NCI-H1436 treated with DMSO at 0.1 percent for 48 hours (cell line): ENCODE measurements around the gene NTHL1.
"Not testable (repeated sequence)": the region's sequence is repeated elsewhere in the genome, so short reads cannot be mapped to it uniquely, and the experiment has no call there.

Experiments used
- DNase-seq: peaks from one replicate; lab custom pipeline; 2025; lab: John Stamatoyannopoulos, UW

NTHL1 gene

GRCh38 chr16:2028146-2028545, 19.5 kb downstream of the NTHL1 start:
- no peak for DNase-seq

DNA sequence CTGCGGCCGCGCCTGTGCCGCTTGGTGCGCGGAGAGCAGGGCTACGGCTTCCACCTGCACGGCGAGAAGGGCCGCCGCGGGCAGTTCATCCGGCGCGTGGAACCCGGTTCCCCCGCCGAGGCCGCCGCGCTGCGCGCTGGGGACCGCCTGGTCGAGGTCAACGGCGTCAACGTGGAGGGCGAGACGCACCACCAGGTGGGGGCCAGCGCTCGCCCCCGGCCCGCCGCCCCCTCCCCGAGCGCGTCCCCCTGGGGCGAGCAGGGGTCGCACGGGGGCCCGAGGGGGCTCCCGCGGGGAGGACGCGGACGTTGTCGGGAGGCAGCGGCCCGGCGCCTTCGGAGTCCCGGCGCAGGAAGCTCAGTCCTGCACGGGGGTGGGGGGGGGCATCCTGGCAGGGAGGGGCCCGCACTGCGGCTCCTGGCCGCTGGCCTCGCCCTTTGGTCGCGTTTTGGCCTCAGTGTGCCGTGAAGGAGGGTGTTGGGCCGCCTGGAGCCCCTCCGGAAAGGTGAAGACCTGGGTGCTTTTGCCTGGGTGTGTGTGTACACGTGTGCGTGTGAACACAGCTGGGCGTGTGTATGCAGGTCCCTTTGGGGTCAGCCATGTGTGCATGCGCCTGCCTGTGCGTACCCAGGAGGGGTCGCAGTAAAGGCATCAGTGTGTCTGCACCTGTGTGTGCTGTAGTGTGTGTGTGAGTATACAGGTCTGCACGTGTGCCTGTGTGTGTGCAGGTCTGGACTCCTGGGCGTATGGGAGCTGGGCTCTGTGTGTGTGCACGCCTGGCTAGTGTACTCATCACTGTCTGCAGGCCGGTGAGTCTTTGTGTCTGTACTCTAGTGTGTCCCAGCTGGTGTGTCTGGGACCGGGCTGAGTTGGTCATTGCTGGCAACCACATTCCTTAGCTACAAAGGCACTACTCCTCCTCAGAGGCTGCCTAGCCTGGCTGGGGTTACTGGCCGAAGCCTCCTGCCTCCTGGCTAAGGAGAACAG, 20.3 kb downstream of the NTHL1 start:
- DNase-seq = no peak

- no peak for DNase-seq
These were observed 21.1 kb downstream of the NTHL1 start, which contains the start of gene NHERF2 for GRCh38 chr16:2026461-2027023. Gene NHERF2 (plus strand): TSS chr16:2026902. CDS start chr16:2027006, 104 bp downstream.

DNA sequence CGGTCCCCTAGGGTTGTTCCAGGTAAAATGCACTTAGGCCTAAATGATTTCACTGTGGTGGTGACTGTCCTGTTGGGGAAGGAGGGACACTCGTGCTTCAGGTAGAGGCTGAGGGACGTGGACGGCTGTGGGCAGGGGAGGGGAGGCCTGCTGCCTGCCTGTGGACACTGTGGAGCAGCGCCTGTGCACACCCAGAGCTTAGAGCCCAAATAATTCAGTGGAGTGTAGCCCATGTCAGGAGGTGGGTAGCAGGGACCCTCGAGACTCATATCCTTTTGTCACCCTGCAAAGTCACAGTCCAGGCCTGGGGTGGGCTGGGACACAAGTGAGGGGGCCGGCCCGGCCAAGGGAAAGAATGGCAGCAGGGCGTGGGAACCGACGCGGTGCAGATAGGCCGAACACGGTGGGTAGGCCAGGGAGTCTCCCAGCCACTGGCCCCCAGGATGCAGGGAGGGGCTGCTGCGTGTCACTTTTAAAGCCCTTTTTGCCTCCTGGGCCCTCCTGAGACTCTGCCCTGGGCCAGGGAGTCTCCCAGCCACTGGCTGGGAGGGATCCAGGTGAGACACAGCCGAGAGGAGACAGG, 21.7 kb downstream of the NTHL1 start:
- no peak for DNase-seq

- DNase-seq = no peak
These were observed 22.4 kb downstream of the NTHL1 start for GRCh38 chr16:2025251-2025650.

- no peak for DNase-seq
These were observed 23.6 kb downstream of the NTHL1 start for GRCh38 chr16:2024032-2024420.

DNA sequence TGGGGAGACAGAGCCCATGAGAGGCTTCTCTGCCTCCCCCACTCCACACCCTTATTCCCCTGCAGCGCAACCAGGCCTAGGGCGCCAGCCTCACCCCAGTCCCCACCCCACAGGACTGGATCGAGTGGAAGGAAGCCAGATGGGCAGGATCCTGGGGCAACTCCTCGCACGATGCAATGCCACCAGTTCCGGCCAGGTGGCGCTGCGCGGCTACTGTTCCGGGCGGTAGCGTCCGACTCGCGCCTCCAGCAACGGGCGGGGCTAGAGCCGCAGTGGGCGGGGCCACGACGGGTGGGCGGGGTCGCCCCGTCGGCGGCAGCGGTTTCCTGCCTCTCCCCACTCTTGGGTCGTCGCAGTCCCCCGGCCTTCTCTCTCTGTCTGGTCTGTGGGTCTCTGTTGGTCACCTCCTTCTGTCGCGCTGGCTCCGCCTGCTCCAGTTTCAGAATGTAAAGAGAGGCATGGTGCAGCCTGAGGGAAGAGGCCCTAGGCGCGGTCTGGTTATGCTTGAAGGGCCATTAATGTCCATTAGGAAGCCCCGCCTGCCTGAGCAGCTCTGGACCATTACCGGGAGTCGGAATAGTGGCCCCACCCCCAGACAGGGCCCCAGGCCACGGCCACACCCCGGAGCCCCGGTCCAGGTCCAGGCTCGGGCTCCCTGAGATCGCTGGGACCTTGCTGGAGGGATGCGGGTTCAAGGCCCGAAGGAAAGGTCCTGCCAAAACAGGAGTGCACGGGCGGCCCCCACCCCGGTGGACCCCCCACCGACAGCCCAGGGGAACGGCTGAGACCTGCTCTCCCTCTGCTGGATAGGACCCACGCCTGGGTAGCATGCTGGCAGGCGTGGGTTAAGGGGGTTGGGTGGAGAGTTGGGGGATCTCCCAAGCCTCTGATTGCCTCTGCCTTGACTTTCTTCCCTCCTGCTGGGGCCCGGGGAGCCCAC, 24.3 kb downstream of the NTHL1 start:
- DNase-seq = no peak

- DNase-seq = no peak
These were observed 24.9 kb downstream of the NTHL1 start for GRCh38 chr16:2022723-2023091.

GRCh38 chr16:2019921-2020831, 27.5 kb downstream of the NTHL1 start:
- no peak for DNase-seq

DNA sequence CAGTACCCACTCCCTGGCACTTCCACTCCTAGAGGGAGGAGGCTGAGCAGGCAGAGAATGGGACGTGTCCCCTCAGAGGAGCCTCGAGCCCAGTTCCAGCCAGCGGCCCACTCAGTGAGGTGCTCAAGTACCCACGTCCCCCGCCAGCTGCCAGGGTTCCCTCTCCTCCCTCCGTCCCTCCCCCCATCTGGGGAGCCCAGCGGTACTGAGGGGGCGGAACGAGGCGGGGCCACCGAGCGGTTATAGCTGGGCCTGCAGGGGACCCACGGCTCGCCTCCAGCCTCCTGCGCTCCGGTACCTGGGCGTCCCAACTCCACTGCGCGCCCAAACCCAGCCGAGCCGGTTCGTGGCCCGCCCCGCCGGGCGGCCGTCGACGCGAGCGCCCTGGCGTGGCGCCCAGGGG, 28.1 kb downstream of the NTHL1 start, which contains the start of gene NPW:
NPW (plus strand) TSS at position 268 of the 403 bp plus-strand sequence.
- no peak for DNase-seq

GRCh38 chr16:2016407-2016922, 31.2 kb downstream of the NTHL1 start:
- no peak for DNase-seq

DNA sequence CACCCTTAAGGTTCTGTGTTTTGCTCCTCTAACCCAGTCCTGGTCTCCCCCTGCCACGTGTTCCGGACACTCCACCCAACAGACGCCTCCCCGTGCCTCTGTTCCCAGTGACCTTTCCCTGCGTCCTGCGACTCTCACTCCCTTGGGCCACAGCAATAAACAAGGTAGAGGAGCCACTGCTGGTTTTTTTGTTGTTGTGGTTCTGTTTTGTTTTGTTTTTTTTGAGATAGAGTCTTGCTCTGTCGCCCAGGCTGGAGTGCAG, 31.8 kb downstream of the NTHL1 start:
- DNase-seq = no peak

DNA sequence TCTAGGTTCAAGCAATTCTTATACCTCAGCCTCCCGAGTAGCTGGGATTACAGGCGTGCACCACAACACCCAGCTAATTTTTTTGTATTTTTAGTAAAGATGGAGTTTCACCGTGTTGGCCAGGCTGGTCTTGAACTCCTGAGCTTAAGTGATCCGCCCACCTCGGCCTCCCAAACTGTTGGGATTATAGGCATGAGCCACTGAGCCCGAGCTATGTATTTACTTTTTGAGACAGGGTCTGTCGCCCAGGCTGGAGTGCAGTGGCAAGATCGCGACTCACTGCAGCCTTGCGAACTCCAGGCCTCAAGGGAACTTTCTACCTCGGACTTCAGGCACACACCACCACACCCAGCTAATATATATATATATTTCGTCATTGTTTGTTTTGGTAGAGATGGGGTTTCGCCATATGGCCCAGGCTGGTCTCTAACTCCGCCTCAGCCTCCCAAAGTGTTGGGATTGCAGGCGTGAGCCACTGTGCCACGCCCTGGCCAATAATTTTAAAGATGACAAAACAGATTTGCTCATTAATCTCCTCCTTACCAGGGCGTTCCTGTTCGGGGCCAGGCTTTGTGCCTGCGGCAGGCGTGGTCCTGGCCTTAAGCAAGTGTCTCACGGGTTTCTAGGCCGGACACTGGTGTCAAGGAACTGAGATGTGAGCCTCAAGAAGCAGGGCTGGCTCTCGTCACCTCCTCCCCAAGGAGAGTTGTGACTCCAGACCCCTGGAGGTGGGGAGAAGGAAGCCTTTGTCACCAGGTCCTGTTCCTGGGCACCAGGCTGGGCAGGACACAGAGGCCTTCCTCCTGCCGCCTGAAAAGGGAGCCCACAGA, 32.3 kb downstream of the NTHL1 start:
- DNase-seq = no peak

DNA sequence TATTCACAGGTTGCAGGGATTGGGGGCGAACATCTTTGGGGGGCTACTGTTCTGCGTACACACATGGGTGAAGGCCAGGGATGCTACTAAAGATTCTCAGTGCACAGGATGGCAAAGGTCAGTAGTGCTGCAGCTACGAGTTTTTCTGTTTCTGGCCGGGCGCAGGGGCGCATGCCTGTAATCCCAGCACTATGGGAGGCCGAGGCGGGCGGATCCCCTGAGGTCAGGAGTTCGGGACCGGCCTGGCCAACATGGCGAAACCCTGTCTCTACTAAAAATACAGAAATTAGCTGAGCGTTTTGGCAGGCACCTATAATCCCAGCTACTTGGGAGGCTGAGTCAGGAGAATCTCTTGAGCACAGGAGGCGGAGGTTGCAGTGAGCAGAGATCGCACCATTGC, 34.1 kb downstream of the NTHL1 start:
- DNase-seq = no peak

- not testable (repeated sequence) for DNase-seq
These were observed 35.9 kb downstream of the NTHL1 start for GRCh38 chr16:2011726-2012125.

DNA sequence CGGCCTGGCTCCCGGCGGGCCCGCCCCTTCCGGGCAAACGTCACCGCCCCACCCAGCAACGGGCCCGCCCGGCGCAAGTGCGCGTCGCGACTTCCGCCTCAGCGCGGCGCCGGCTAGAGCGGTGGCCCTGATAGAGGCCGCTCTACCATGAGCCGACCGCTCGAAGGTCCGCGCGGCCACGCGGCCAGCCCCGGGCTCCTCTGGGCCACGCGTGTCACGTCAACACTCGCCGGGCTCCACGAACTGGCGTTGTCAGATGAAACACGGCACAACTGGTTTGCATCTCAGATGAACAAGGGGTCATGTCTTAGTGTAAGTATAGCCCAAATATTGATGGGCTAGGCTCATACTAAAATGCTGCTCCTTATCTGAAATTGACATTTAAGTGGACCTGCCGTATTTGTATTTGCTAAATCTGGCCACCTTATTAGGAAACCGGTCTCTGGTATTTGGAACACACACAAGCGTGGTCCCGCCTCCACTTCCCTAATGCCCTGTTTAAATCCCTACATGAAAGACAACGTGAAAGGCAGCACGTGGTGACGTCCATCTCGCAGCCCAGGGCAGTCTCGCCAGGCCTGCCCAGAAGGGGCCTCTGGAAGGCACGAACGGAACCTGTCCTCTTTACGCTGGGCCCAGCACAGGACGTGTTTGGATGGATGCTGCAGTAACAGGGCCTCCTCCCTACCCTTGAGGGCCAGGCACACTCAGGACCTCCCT, 37.7 kb downstream of the NTHL1 start, which contains the start of gene ZNF598:
ZNF598 (minus strand) TSS at position 31 of the 720 bp plus-strand sequence.
- DNase-seq = no peak

DNA sequence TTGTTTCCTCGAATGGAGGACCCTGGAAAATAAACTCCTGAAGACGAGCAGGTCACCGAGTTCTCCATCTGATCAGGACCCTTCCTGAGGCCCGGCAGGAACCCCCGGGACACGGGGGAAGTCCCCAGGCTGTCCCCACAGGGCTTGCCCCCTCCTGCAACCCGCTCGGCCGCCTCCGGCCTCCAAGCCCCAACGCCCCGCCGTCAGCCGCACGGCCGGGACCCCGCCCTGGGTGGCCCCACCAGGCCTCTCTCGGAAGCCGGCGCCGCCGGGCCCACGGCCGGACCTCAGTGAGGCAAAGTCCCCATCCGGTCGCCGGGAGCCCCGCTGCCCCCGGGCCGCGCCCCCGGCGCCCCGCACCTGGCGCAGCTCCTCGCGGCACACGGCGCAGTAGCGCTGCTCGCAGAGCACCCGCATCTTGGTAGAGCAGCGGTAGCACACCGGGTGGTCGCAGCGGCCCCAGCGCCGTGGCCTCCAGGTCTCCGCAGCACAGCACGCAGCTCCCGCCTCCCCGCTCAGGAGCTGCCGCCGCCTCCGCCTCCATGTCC, 38.4 kb downstream of the NTHL1 start:
- DNase-seq = no peak

DNA sequence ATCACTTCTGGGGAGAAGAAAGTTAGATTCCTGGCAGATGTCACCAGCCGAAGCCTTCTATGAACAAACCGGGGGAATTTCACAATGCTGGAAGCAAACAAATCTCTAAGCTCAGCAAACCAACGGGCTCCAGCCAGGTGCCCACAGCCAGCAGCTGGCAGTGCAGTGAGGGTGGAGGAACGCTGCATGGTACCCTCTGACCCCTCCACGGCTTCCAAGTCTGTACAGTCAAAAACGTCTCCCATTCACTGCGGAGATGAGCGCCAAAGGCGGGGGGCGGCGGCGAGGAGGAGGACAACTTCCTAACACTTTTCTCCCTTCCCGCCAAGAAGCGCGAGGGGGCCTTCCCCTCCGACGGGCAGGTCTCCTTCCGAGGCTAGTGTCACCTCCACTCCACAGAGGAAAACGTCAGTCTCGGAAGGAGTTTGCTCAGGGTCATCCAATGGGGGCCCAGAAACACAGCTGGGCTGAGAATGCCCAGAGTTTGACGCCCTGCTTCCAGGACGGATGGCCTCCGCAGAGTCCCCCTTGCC, 38.9 kb downstream of the NTHL1 start:
- no peak for DNase-seq
